Right kidney (tissue), 1 donor: Measurements from ENCODE around the gene F2.

Experiments
- DNase-seq: peaks from one replicate; pipeline ENCODE4 v3.0.0-alpha.2; 2016

Gene F2

GRCh38 chr11:46718155-46719019 is 626 bp upstream of the F2 start:
- DNase-seq = no peak

DNA sequence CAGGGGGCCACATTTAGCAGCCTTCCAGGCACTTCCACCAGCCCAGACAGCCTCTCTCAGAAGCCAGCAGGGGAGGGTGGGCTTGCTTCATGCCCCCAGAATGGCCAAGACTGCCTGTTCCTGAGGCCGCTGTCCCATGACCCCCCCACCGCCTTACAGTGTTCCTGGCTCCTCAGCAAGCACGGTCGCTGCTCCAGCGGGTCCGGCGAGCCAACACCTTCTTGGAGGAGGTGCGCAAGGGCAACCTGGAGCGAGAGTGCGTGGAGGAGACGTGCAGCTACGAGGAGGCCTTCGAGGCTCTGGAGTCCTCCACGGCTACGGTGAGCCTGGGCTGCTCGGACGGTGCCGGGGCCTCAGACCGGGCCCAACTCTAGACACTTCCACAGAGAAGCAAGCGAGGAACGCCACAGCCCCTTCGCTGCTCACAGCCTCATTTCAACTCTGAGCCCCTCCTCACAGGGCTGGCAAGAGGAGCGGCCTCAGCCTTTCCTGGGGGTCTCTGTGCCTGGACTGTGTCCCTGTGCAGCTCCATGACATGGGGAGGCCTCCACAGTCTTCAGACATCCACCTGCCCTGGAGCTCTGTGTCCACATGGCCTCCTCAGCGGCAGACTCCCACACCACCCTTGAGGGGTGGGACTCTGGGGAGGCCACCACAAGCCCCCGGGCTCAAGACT is 668 bp downstream of the F2 start:
- no peak for DNase-seq

DNA sequence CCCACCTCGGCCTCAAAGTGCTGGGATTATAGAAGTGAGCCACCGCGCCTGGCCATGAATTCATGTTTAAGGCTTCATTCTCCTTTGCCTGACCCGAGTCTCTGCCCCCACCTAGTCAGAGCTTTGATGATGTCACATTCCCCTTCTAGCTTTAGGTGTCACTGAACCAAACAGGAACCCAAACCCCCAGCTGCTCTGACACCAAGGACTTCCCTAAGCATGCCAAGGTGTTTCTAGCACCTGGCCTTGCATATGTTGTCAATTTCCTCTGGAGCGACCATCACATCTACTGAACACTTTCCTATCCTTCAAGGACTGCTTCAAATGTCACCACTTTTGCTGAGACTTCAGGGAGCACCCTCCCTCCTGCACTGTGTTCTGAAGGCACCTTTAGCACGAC is 2.3 kb downstream of the F2 start:
- no peak for DNase-seq

DNA sequence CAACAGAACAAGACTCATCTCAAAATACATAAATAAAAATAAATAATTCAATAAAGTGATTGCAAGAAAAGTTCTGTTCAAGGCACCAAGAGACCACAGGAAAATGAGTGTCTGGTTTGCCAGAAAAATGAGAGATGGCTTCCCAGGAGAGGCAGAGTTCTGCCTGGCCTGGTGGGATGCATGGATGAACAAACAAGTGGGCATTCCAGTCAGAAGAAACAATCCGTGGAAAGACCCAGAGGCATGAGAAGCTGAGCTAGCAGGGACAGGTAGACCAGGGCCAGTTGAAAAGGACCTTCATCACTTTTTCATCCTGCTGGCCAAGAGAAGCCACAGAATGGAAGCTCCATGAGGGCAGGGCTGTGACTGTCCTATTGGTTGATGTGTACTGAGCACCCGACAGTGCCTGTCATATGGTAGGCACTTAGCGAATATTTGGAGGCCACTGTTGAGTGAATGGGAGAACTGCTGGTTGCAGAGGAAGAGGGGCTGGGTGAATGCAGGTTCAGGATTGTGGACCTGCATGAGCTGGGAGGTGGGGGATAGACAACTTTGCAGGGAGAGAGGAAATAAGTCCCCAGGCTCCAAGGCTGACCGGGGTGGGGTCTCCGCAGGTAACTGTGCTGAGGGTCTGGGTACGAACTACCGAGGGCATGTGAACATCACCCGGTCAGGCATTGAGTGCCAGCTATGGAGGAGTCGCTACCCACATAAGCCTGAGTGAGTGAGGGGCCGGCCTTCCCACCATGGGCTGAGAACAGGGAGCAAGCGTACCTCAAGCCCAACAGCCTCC is 3.7 kb downstream of the F2 start:
- no peak for DNase-seq

DNA sequence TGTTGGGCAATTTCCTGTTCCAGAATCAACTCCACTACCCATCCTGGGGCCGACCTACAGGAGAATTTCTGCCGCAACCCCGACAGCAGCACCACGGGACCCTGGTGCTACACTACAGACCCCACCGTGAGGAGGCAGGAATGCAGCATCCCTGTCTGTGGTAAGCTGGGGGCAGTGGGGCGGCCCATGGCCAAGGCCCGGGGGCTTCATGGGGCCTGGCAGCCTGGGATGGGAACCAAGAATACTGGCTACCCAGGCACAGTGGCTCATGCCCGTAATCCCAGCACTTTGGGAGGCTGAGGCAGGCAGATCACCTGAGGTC is 4.3 kb downstream of the F2 start:
- DNase-seq = no peak

DNA sequence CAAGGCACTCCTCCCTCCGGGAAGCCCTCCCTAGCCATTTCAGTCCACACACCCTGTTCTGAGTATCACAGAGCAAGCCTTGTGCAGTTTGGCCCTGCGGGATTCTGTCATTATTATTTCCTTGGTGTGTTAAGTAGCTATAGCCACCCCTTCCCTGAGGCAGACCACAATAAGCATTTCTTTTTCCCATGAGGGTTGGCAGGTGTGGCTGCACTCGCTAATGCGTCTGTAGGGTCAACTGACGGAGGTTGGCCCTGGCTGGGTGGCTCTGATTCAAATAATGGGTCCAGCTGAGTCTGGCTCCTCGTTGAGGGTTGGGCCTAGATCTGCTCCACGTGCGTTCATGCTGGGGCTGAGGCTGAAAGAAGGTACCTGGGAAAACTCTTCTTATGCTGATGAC is 5.1 kb downstream of the F2 start:
- no peak for DNase-seq

DNA sequence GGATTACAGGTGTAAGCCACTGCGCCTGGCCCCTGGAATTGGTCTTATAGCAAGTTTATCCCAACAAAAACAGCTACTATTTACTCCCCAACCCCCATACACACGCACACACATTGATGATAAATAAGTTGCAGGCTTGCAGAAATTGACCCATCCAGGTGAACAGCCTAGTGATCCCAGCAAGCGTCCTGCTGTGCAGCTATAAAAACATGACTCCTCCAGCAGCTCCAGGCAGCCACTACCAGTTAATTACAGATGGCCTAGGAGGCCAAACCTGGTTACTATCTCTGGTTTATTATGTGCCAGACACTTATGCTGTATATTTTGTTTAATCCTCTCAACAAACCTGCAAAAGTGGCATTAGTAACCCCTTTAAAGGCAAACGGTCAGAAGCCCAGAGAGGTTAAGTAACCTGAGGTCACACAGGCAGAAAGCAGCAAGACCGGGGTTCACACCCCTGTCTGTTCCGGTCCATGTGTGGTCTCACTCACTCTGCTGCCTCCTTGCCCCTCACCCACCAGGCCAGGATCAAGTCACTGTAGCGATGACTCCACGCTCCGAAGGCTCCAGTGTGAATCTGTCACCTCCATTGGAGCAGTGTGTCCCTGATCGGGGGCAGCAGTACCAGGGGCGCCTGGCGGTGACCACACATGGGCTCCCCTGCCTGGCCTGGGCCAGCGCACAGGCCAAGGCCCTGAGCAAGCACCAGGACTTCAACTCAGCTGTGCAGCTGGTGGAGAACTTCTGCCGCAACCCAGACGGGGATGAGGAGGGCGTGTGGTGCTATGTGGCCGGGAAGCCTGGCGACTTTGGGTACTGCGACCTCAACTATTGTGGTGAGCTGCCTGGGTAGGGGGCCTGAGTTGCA is 6.6 kb downstream of the F2 start:
- DNase-seq = no peak

DNA sequence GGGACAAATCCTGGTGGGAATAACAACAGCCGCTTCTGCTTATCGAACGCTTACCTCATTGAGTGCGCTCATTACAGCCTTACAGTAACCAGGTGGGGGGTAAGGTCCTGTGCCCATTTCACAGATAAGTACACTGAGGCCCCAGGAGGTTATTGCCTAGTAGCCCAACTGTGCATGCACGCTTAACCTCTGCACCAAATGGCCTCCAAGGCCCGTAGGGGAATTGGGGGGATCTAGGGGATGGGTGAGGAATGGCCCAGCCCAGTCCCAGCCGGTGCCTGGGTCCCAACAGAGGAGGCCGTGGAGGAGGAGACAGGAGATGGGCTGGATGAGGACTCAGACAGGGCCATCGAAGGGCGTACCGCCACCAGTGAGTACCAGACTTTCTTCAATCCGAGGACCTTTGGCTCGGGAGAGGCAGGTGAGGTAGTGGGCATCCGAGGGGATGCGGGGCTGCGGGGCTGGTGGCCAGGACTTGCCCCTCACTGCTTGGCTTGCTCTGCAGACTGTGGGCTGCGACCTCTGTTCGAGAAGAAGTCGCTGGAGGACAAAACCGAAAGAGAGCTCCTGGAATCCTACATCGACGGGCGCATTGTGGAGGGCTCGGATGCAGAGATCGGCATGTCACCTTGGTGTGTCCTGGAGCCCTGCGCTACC is 7.3 kb downstream of the F2 start:
- DNase-seq = no peak

GRCh38 chr11:46727952-46728658 is 9.1 kb downstream of the F2 start:
- no peak for DNase-seq

DNA sequence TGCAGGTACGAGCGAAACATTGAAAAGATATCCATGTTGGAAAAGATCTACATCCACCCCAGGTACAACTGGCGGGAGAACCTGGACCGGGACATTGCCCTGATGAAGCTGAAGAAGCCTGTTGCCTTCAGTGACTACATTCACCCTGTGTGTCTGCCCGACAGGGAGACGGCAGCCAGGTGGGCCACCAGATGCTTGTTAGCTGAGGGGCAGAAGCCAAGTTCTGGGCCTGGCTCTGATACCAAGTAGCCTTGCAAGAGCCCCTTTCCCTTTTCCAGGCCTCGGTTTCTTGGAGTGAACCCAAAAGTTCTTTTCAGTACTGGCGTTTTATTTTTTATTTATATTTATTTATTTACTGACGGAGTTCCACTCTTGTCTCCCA is 9.6 kb downstream of the F2 start:
- DNase-seq = no peak

- no peak for DNase-seq
Observed at GRCh38 chr11:46729110-46730027, 10.4 kb downstream of the F2 start.

DNA sequence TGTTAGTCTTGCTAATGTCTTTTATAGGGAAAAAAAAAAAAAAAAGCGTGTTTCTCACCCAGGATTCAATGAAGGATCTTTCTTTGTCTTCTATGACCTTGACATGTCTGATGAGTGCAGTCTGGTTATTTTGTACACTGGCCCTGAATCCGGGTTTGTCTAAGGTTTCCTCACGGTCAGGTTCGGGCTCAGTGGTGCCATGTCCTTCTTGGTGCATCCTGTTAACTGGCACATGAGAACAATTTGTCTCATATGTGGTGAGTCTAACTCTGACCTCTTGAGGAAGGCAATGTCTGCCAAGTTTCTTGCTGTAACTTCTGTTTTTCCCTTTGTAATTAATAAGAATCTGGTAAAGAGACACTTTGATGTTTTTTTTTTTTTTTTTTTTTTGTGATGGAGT is 12.5 kb downstream of the F2 start:
- DNase-seq = no peak

GRCh38 chr11:46733234-46733633 is 14.2 kb downstream of the F2 start:
- DNase-seq = no peak

DNA sequence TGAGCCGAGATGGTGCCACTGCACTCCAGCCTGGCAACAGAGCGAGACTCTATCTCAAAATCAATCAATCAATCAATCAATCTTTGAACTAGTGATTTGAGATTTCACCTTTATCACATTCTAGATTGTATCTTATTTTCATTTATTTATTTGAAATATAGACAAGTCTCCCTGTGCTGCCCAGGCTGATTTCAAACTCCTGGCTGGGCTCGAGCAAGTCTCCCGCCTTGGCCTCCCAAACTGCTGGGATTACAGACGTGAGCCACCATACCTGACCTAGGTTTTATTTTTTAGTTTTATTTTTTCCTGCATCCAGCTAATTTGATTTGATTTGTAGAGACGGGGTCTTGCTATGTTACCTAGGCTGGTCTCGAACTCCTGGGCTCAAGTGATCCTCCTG is 17.1 kb downstream of the F2 start:
- DNase-seq = no peak

DNA sequence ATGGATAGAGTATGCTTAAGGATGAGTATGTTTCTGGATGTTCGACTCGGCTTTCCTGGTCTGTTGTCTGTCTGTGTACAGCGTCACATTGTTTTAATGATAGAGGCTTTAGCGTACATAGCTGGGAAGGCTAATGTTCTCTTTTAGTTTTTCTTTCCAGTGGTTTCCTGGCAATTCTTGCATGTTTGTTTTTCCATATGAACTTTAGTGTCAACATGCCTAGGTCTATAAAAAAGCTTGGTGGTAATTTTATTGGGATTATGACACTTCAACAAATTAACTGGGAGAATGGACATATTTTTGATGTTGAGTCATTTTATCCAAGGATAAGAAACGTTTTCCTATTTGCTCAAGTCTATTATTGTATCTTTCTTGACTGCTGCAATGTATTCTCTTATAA is 17.6 kb downstream of the F2 start:
- no peak for DNase-seq

- no peak for DNase-seq
Observed at GRCh38 chr11:46737699-46738098, 18.7 kb downstream of the F2 start.

DNA sequence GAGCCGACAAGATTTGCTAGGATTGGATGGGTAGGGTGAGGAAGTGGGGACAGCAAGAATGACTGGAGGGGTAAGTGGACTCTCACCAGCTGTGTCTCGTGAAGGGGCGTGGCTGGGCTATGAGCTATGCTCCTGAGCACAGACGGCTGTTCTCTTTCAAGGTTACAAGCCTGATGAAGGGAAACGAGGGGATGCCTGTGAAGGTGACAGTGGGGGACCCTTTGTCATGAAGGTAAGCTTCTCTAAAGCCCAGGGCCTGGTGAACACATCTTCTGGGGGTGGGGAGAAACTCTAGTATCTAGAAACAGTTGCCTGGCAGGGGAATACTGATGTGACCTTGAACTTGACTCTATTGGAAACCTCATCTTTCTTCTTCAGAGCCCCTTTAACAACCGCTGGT is 19.9 kb downstream of the F2 start:
- no peak for DNase-seq

DNA sequence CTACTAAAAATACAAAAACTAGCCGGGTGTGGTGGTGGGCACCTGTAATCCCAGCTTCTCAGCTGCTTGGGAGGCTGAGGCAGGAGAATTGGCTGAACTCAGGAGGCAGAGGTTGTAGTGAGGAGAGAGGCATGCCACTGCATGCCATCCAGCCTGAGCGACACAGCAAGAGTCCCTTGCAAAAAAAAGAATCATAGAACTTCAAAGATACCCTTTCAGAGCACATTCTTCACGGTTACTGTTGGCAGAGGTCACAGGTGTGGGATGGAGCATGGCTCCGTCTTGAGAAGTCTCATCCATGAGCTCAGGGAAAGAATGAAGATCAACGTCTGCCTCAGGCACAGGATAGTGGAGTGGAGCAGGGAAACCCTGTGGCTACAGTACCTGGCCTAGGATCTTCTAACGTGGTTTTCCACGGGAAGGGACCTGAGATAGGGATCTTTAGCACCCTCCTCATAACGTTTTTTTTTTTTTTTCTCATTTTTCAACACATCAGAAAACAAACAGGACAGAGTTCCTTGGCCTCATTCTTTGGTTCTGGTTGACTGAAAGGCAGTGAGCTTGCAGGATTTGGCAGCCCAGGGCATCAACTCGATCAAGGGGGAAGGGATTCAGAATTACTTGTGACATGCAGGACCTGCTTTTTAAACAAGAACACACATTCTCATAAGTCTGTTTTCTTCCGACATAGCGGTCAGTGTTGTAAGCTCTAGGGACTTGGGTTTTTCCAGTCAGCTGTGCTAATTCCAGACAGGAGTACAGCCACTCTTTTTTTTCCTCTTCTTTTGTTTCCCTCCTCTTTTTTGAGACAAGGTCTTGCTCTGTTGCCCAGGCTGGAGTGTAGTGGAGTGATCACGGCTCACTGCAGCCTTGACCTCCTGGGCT is 22.8 kb downstream of the F2 start:
- DNase-seq = no peak

DNA sequence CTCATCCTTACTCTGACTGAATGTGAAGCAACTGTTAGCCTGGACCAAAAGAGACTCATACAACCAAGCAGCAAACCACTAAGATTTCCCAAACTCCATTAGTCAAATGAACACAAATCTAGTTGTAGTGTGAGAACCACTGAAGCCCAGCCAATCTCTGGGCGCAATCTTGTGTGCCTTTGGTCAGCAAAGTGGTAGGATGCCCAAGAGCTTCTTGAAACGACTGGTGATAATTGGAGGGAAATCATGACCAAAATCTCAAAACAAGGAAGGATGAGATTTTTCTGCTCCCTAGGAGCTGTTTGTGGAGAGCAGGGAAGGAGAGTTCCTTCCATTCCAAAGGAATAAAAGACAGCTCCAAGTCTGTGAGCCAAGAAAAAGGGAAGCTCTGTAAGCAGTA is 24.0 kb downstream of the F2 start:
- DNase-seq = no peak
